ENCODE measurements around the gene AFP.

DNA sequence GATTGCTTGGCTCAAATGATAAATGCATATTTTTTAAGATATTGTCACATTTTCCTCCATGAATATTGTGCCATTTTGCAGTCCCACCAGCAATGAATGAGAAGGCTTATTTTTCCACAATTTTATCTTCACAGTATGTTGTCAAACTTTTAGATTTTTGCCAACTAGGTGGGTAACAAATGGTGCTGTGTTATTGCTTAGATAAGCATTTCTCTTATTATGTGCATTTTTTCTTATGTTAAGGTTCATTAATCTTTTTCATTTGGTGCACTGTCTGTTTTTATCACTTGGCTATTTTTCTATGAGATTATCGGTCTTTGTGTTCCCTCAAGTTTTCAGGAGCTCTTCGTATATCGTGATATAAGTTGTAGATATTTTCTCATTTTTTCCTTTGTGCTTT lies 32.1 kb downstream of the AFP start:
- TF ChIP-seq, protein P1, sequence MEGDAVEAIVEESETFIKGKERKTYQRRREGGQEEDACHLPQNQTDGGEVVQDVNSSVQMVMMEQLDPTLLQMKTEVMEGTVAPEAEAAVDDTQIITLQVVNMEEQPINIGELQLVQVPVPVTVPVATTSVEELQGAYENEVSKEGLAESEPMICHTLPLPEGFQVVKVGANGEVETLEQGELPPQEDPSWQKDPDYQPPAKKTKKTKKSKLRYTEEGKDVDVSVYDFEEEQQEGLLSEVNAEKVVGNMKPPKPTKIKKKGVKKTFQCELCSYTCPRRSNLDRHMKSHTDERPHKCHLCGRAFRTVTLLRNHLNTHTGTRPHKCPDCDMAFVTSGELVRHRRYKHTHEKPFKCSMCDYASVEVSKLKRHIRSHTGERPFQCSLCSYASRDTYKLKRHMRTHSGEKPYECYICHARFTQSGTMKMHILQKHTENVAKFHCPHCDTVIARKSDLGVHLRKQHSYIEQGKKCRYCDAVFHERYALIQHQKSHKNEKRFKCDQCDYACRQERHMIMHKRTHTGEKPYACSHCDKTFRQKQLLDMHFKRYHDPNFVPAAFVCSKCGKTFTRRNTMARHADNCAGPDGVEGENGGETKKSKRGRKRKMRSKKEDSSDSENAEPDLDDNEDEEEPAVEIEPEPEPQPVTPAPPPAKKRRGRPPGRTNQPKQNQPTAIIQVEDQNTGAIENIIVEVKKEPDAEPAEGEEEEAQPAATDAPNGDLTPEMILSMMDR (conservative IDR thresholded peaks at IDR 0.05; ENCODE audit: low read length) = no peak
- TF ChIP-seq EZH2phosphoT487 (IDR thresholded peaks at IDR 0.05; ENCODE audit: borderline replicate concordance) = no peak
